Endothelial cell of umbilical vein (primary cell): ENCODE data around the gene DNAI1.

Experiments used
- CTCF ChIP-seq, 2 donors: IDR thresholded peaks; 1 replicate in 1 of 2; 2 replicates in 1 of 2; pipeline ENCODE4 v1.5.1; 2011; ENCODE audit warnings: low read length in 2 of 2, mild to moderate bottlenecking in 2 of 2, moderate library complexity in 2 of 2, control low read depth in 1 of 2, inconsistent platforms in 1 of 2, low read depth in 1 of 2; ENCODE audit not compliant: insufficient read depth in 1 of 2; ENCODE audit errors: extremely low read depth in 1 of 2
- EZH2 ChIP-seq: IDR thresholded peaks from 2 replicates; pipeline ENCODE4 v1.6.1; 2012; ENCODE audit warnings: borderline replicate concordance, low read depth, mild to moderate bottlenecking, moderate library complexity, low read length, inconsistent platforms; ENCODE audit not compliant: severe bottlenecking
- FOS ChIP-seq: IDR thresholded peaks from 2 replicates; pipeline ENCODE4 v1.6.1; 2011; ENCODE audit warnings: mild to moderate bottlenecking, low read length, moderate library complexity, borderline replicate concordance; ENCODE audit not compliant: insufficient read depth
- JUN ChIP-seq: IDR thresholded peaks from 2 replicates; pipeline ENCODE4 v1.6.1; 2011; ENCODE audit warnings: borderline replicate concordance, low read depth; ENCODE audit not compliant: insufficient read length, insufficient read depth
- MAX ChIP-seq: IDR thresholded peaks from 2 replicates; pipeline ENCODE4 v1.6.1; 2011; ENCODE audit not compliant: insufficient read depth, insufficient read length
- MYC ChIP-seq: IDR thresholded peaks from one replicate; pipeline ENCODE4 v1.6.1; 2011; ENCODE audit warnings: mild to moderate bottlenecking, low read depth, low read length
- POLR2A ChIP-seq: IDR thresholded peaks from 2 replicates; pipeline ENCODE4 v1.6.1; 2012; ENCODE audit warnings: low read depth, mild to moderate bottlenecking, control low read depth, low read length
- POLR2AphosphoS5 ChIP-seq: IDR thresholded peaks from 2 replicates; pipeline ENCODE4 v1.6.1; 2012; ENCODE audit warnings: low read depth, mild to moderate bottlenecking, control low read depth, low read length, moderate library complexity; ENCODE audit not compliant: insufficient read depth

- no peak for TF ChIP-seq CTCF (IDR thresholded peaks at IDR 0.05; ENCODE audit: extremely low read depth in 1 of 2, insufficient read depth in 1 of 2, low read depth in 1 of 2, low read length in 2 of 2)
- no peak for TF ChIP-seq MAX
- TF ChIP-seq JUN: no peak
- TF ChIP-seq MYC: no peak
- TF ChIP-seq POLR2A: no peak
- TF ChIP-seq EZH2: no peak
- no peak for TF ChIP-seq FOS
- no peak for TF ChIP-seq POLR2AphosphoS5
These were observed 345 bp downstream of the DNAI1 start for GRCh38 chr9:34458959-34459340.
